HG03196 (cell line): ENCODE results near the gene PDXP.
"Not testable (repeated sequence)": the region's sequence is repeated elsewhere in the genome, so short reads cannot be mapped to it uniquely, and the experiment has no call there.

ENCODE experiments used
- ATAC-seq: cut with Tn5 transposase; IDR thresholded peaks from one replicate; pipeline ENCODE4 v1.9.1; 2021; ENCODE audit not compliant: unreplicated experiment

PDXP gene, protein sequence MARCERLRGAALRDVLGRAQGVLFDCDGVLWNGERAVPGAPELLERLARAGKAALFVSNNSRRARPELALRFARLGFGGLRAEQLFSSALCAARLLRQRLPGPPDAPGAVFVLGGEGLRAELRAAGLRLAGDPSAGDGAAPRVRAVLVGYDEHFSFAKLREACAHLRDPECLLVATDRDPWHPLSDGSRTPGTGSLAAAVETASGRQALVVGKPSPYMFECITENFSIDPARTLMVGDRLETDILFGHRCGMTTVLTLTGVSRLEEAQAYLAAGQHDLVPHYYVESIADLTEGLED

GRCh38 chr22:37658133-37659065 lies at the start of gene PDXP:
Gene PDXP, plus strand, starts transcription at chr22:37658723. Its CDS starts 60 bp downstream, at chr22:37658783.
- peak; percentile 81 for ATAC-seq

- ATAC-seq, result no peak
These were observed 49.0 kb upstream of the PDXP start for GRCh38 chr22:37609240-37610152.

DNA sequence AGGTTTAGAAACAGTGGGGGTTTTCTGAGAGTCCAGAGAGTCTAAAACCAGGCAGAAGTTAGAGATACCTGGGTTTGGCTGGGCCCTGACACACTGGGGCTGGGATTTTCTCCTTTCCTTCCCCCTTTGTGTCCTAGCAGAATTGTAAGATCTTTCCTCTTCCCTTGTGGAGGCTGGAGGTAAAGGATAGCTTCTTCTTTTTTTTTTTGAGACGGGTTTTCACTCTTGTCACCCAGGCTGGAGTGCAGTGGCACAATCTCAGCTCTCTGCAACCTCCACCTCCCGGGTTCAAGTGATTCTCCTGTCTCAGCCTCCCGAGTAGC lies 48.4 kb upstream of the PDXP start:
- not testable (repeated sequence) for ATAC-seq

- no peak for ATAC-seq
These were observed 47.9 kb upstream of the PDXP start for GRCh38 chr22:37610480-37611129.

DNA sequence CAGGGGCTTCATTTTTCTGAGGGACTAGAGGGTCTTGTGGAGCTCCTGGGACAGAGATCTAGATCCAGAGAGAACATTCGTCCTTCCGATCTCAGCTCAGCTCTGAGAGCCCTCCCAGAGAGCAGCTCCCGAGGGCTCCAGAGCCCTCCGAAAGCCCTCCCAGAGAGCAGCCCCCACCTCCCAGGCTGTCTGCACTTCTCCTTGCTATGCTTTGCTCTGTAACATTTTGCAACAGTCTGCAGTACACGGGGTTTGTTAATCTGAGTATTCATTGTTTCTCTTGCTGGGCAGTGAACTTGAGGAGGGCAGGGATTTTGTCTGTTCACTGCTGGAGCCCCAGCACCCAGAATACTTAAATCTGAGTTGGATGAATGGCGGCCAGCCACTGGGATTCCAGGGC lies 47.3 kb upstream of the PDXP start:
- no peak for ATAC-seq

GRCh38 chr22:37616201-37617083 lies 42.1 kb upstream of the PDXP start:
- no peak for ATAC-seq

DNA sequence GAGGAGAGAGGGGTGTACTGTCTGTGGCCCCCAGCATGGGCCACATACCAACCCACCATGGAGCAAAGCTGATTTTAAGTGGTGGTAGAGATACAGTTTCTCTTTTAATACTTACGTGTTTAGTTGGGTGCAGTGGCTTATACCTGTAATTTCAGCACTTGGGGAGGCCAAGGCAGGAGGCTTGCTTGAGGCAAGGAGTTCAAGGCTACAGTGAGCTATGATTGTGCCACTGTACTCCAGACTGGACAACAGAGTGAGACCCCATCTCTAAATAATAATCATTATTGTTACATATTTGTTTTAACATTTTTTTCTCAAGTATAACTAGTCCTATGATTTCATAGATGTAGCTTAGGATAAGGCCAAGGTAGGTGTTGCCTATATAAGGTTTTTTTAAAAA lies 41.1 kb upstream of the PDXP start:
- no peak for ATAC-seq

DNA sequence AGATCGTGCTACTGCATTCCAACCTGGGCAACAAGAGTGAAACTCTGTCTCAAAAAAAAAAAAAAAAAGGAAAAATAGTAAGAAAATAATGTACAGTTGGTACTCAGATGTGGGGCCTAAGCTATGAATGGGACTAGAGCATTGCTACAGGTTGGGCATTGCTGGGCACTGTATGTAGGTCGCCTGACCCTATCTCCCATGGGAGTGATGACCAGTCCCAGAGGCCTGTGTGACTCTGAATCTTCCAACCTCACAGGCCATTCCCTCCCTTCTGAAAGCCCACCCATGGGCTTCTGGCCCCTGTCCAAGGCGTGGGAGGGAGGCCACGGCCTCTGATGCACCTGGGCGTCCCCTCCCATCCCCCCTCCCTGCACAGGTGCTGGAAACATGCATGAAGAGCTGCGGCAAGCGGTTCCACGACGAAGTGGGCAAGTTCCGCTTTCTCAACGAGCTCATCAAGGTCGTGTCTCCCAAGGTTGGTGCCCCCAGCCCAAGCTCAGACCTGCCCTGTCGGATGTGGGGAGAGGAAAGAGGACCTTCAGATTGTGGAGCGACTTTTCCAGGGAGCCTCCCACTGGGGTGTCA lies 40.4 kb upstream of the PDXP start:
- ATAC-seq, result no peak

DNA sequence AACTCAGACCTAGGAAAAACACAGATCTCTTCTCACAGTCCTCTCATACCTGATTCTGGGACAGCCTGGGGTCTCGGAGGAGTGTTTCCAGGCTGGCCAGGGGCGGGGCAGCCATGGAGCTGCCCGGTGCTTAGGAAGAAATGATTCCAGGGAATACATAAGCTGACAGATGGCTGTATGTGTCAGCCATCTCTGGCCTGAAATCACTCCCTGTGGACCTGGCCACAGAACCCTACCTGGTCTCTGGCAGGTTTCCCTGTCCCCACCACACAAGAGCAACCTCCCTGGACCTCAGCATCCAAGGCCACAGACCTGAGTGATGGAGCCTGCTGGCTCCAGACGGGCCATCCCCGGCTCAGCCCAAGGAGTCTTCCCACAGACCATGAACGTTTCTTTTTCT lies 39.8 kb upstream of the PDXP start:
- no peak for ATAC-seq

- ATAC-seq, result no peak
These were observed 38.5 kb upstream of the PDXP start for GRCh38 chr22:37619991-37620390.

- ATAC-seq, result no peak
These were observed 37.1 kb upstream of the PDXP start for GRCh38 chr22:37621352-37621860.

DNA sequence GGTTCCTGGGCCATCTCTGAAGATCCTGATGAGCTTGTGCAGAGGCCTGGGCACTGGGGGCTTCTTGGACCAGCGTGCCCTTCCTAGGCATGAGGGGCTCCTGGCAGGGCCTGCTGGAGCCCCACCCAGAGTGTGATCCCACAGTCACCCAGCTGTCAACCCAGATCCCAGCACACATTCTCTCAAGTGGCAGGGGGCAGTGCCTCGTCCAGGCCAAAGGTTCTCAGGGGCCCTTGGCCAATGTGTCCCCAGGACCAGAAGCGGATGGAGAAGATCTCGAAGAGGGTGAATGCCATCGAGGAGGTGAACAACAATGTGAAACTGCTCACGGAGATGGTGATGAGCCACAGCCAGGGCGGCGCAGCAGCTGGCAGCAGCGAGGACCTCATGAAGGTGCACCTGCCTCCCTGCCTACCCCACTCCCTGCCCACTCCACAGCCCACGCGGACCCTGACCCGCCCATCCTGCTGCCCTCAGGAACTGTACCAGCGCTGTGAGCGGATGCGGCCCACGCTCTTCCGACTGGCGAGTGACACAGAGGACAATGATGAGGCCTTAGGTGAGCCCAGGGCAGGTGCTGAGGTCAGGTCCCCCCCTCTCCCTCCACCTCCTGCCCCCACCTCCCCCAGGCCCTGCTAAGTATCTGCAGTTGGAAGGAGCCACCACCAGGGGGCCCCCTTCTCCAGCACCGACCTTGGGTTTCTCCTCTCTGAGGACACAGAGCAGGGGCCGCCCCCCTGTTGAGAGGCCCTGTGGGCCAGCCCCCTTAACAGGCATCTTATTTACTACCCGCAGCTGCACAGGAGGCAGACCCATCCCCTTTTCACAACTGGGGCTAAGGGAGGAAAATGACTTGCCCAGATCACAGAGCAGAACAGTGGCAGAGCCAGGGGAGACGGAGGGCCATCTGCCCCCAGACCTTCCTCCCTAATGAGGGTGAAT lies 35.2 kb upstream of the PDXP start:
- no peak for ATAC-seq

- ATAC-seq, result no peak
These were observed 34.5 kb upstream of the PDXP start for GRCh38 chr22:37624017-37624365.

GRCh38 chr22:37624876-37625275 lies 33.6 kb upstream of the PDXP start:
- ATAC-seq, result no peak

GRCh38 chr22:37625737-37626136 lies 32.8 kb upstream of the PDXP start:
- no peak for ATAC-seq

DNA sequence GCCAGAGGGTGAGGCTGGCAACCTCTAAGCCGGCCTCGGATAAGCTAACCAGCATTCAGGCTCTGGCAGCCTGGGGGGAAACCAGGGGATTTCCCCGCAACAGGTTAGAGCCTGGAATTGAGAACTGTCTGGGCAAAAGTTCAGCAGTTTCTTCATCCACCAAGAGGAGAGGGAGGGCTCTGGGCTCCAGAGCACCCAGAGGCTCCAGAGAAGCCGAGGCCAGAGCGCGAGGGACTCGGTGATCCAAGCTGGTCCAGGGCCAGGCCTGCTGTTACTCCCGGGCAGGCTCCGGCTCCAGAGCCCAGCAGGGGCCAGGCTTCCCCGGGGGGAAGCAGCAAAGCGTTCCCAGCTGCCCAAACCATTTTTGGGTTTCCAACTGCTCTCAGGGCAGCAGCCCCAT lies 32.4 kb upstream of the PDXP start:
- ATAC-seq, result no peak

GRCh38 chr22:37626556-37627075 lies 31.9 kb upstream of the PDXP start:
- no peak for ATAC-seq

DNA sequence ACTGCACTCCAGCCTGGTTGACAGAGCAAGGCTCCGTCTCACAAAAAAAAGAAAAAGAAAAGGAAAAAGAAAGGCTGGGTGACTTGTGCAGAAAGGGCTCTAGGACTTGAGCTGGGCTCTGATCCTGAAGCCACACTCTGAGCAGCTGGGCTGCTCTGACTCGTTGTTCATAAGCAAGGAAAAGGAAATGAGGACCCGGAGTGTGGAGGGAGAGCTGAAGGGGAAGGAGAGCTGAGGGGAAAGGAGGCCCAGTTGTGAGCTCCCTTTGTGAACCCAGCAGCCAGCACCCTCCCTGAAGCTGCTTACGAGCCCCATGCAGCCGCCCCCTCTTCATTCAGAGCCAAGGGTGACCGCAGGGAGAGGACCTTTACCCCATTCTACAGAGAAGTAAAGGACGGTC lies 31.4 kb upstream of the PDXP start:
- no peak for ATAC-seq
